Testis (tissue), 3 donors: Measurements from ENCODE around the gene DNAH6. TPM values are rescaled to one million over a fixed set of nuclear protein-coding genes. Genes with fewer than 3 reads are reported as not detected.
"Not testable (repeated sequence)": the region's sequence is repeated elsewhere in the genome, so short reads cannot be mapped to it uniquely, and the experiment has no call there.

Source experiments
- DNase-seq: peaks from one replicate; pipeline ENCODE4 v3.0.0-alpha.2; 2019
- H3K27ac ChIP-seq, 2 donors: fragments of 200-600 bp; sonication (generic); one replicate each; pipeline ENCODE4 v1.5.1; 2019
- H3K27me3 ChIP-seq: fragments of 200-600 bp; sonication (generic); one replicate; pipeline ENCODE4 v1.5.1; 2019
- H3K36me3 ChIP-seq: fragments of 200-600 bp; sonication (generic); one replicate; pipeline ENCODE4 v1.5.1; 2017; ENCODE audit warnings: low read depth; ENCODE audit errors: missing control alignments
- H3K4me1 ChIP-seq: fragments of 200-600 bp; sonication (generic); one replicate; pipeline ENCODE4 v1.5.1; 2019
- H3K4me3 ChIP-seq, 2 donors: fragments of 200-600 bp; sonication (generic); one replicate each; pipeline ENCODE4 v1.5.1; 2017 to 2019
- H3K9me3 ChIP-seq: fragments of 200-600 bp; sonication (generic); one replicate; pipeline ENCODE4 v1.5.1; 2017
- POLR2A ChIP-seq: fragments of 450-650 bp; IDR thresholded peaks from one replicate; pipeline ENCODE4 v1.6.1; 2017; ENCODE audit warnings: antibody characterized with exemption, mild to moderate bottlenecking, moderate library complexity
- WGBS, 2 donors: methylation state at CpG; one replicate each; pipeline ENCODE4 v1.1.5; 2018; 5-methylcytosine and 5-hydroxymethylcytosine counted together
- intact Hi-C: fragments of 100-400 bp; cut with DNase I; formaldehyde crosslinking; loops from one replicate; pipeline ENCODE4 v1.15.1; 2023; ENCODE audit warnings: low total_unique reads
- polyA plus RNA-seq: library from polyadenylated mRNA; stranded (reverse); fragments of 350-450 nt; fragmentation: Illumina TruSeq; extraction: RNeasy Lipid Tissue Mini Kit (QIAGEN cat#74804); gene quantifications from one replicate; pipeline ENCODE4 v1.2.3, GENCODE V29; 2014; ENCODE audit warnings: low read depth, low replicate concordance; ENCODE audit not compliant: insufficient read depth
- total RNA-seq, 2 donors: library from RNA; depleted of rRNA; stranded (reverse); fragments of >200 nt; gene quantifications; one replicate each; pipeline ENCODE4 v1.2.3, GENCODE V29; 2016
- TF ChIP-seq, protein P1 (sequence below), 3 experiments: fragments of 450-650 bp in 2 of 3; fragments of 200-600 bp in 1 of 3; sonication (generic) in 1 of 3; IDR thresholded peaks; one replicate each; pipeline ENCODE4 v1.5.1; 2016 to 2019; ENCODE audit warnings: antibody characterized with exemption in 3 of 3, mild to moderate bottlenecking in 2 of 3, moderate library complexity in 1 of 3

The DNAH6 gene
- total and polyA plus RNA-seq, 3 donors from 2014 or later = 7.1 to 18.4 (median 11.8) TPM

DNA sequence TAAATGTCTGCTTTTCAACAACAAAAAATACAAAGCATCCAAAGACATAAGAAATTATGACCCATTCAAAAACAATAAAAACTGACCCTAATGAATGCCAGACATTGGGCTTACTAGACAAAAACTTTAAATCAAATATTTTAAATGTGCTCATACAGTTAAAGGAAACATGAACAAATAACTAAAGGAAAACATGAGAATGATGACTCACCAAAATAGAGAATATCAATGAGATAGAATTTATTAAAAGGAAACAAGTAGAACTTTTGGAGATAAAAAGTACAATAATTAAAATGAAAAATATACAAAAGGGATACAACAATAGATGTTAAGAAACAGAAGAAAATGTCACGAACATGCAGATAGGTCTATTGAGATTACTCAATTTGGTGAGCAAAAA is 254.0 kb downstream of the DNAH6 start:
- Histone ChIP-seq H3K27me3 (no peaks in the 10 kb centered on the region), H3K27ac (no peak overlapping the region), H3K36me3 (no peaks in the 10 kb centered on the region), H3K4me3 (no peak overlapping the region), H3K4me1 (no peaks in the 10 kb centered on the region), H3K9me3 (no peaks in the 10 kb centered on the region)
- no peak for DNase-seq
- WGBS, 2 donors = 88 to 90% methylated on average over 1 of the region's 1 CpG
- intact Hi-C loops = no loop called here
- TF ChIP-seq POLR2A = no peak
- TF ChIP-seq, protein P1, sequence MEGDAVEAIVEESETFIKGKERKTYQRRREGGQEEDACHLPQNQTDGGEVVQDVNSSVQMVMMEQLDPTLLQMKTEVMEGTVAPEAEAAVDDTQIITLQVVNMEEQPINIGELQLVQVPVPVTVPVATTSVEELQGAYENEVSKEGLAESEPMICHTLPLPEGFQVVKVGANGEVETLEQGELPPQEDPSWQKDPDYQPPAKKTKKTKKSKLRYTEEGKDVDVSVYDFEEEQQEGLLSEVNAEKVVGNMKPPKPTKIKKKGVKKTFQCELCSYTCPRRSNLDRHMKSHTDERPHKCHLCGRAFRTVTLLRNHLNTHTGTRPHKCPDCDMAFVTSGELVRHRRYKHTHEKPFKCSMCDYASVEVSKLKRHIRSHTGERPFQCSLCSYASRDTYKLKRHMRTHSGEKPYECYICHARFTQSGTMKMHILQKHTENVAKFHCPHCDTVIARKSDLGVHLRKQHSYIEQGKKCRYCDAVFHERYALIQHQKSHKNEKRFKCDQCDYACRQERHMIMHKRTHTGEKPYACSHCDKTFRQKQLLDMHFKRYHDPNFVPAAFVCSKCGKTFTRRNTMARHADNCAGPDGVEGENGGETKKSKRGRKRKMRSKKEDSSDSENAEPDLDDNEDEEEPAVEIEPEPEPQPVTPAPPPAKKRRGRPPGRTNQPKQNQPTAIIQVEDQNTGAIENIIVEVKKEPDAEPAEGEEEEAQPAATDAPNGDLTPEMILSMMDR (IDR thresholded peaks at IDR 0.05) = no peak

- intact Hi-C loops = no loop called here
- TF ChIP-seq POLR2A = no peak
- TF ChIP-seq, protein P1 (IDR thresholded peaks at IDR 0.05) = no peak
- H3K9me3 ChIP-seq = no peaks in the 10 kb centered on the region
- no peaks in the 10 kb centered on the region for H3K36me3 ChIP-seq
- DNase-seq = no peak
- 88 to 100% methylated on average over 1 of the region's 1 CpG for WGBS, 2 donors
- no peaks in the 10 kb centered on the region for H3K27me3 ChIP-seq
- no peak overlapping the region for H3K27ac ChIP-seq
- H3K4me1 ChIP-seq = no peaks in the 10 kb centered on the region
- no peak overlapping the region for H3K4me3 ChIP-seq
These were observed 255.0 kb downstream of the DNAH6 start for GRCh38 chr2:84771251-84771650.

DNA sequence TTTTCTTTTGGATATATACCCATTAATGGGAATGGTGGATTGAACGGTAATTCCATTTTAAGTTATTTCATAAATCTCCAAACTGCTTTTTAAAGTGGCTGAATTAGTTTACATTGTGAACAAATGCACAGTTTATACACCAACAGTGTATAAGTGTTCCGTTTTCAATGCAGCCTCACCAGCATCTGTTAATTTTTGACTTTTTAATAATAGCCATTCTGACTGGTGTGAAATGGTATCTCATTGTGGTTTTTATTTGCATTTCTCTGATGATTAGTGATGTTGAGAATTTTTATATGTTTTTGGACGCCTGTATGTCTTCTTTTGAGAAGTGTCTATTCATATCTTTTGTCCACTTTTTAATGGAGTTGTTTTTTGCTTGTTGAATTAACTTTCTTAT is 257.3 kb downstream of the DNAH6 start:
- H3K27ac ChIP-seq, DNase-seq, H3K4me3 ChIP-seq, H3K27me3 ChIP-seq, H3K4me1 ChIP-seq, H3K9me3 ChIP-seq, H3K36me3 ChIP-seq, intact Hi-C loops: not testable (repeated sequence)
- 71 to 74% methylated on average over 3 of the region's 3 CpGs for WGBS, 2 donors

GRCh38 chr2:84776011-84776410 is 259.7 kb downstream of the DNAH6 start:
- no peaks in the 10 kb centered on the region for H3K27me3 ChIP-seq
- no peak for TF ChIP-seq POLR2A
- TF ChIP-seq, protein P1 (IDR thresholded peaks at IDR 0.05) = no peak
- intact Hi-C loops = no loop called here
- H3K9me3 ChIP-seq = no peaks in the 10 kb centered on the region
- no peak overlapping the region for H3K27ac ChIP-seq
- H3K4me1 ChIP-seq = no peaks in the 10 kb centered on the region
- no peak overlapping the region for H3K4me3 ChIP-seq
- no peaks in the 10 kb centered on the region for H3K36me3 ChIP-seq
- DNase-seq = no peak
- 90 to 100% methylated on average over 1 of the region's 1 CpG for WGBS, 2 donors

- no peak overlapping the region for H3K4me3 ChIP-seq
- 85 to 89% methylated on average over 1 of the region's 1 CpG for WGBS, 2 donors
- H3K4me1 ChIP-seq = no peaks in the 10 kb centered on the region
- no peak overlapping the region for H3K27ac ChIP-seq
- no peak for TF ChIP-seq POLR2A
- TF ChIP-seq, protein P1 (IDR thresholded peaks at IDR 0.05) = no peak
- H3K27me3 ChIP-seq = no peaks in the 10 kb centered on the region
- no peaks in the 10 kb centered on the region for H3K36me3 ChIP-seq
- no peak for DNase-seq
- intact Hi-C loops = no loop called here
- H3K9me3 ChIP-seq = no peaks in the 10 kb centered on the region
These were observed 262.8 kb downstream of the DNAH6 start for GRCh38 chr2:84778911-84779690.
